ENCODE results near the gene DNMT3L.

Gene DNMT3L

DNA sequence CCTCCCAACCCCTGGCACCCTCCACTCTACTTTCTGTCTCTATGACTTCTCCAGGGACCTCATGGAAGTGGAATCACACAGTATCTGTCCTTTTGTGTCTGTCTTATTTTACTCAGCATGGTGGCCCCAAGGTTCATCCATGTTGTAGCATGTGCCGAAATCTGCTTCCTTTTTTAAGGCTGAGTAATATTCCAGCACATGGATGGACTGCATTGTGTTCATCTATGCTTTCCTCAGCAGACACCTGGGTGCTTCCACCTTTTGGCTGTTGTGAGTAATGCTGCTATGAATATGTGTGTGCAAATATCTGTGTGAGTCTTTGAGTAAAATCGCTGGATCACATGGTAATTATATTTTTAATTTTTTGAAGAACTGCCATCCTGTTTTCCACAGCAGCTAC, 36.6 kb upstream of the DNMT3L start:
- no peak for DNase-seq (ENCODE audit: low spot score)
- TF ChIP-seq, protein P1, sequence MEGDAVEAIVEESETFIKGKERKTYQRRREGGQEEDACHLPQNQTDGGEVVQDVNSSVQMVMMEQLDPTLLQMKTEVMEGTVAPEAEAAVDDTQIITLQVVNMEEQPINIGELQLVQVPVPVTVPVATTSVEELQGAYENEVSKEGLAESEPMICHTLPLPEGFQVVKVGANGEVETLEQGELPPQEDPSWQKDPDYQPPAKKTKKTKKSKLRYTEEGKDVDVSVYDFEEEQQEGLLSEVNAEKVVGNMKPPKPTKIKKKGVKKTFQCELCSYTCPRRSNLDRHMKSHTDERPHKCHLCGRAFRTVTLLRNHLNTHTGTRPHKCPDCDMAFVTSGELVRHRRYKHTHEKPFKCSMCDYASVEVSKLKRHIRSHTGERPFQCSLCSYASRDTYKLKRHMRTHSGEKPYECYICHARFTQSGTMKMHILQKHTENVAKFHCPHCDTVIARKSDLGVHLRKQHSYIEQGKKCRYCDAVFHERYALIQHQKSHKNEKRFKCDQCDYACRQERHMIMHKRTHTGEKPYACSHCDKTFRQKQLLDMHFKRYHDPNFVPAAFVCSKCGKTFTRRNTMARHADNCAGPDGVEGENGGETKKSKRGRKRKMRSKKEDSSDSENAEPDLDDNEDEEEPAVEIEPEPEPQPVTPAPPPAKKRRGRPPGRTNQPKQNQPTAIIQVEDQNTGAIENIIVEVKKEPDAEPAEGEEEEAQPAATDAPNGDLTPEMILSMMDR (IDR thresholded peaks at IDR 0.05; ENCODE audit: extremely low read depth, missing control alignments): no peak

DNA sequence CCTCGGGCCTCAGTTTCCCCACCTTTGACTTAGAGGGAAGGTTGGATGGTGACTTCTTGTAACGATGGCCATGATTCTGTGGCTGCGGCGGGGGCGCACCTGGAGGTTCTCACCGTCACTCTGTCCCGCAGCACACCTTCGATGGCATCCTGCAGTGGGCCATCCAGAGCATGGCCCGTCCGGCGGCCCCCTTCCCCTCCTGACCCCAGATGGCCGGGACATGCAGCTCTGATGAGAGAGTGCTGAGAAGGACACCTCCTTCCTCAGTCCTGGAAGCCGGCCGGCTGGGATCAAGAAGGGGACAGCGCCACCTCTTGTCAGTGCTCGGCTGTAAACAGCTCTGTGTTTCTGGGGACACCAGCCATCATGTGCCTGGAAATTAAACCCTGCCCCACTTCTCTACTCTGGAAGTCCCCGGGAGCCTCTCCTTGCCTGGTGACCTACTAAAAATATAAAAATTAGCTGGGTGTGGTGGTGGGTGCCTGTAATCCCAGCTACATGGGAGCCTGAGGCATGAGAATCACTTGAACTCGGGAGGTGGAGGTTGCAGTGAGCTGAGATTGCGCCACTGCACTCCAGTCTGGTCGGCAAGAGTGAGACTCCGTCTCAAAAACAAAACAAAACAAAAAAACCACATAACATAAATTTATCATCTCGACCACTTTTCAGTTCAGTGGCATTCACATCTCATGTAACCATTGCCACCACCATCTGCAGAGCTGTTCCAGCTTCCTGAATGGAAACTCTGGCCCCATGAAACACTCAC, 36.0 kb upstream of the DNMT3L start:
- peak; percentile 95 for DNase-seq (ENCODE audit: low spot score)
- TF ChIP-seq, protein P1 (IDR thresholded peaks at IDR 0.05; ENCODE audit: extremely low read depth, missing control alignments): peak; percentile 72

DNA sequence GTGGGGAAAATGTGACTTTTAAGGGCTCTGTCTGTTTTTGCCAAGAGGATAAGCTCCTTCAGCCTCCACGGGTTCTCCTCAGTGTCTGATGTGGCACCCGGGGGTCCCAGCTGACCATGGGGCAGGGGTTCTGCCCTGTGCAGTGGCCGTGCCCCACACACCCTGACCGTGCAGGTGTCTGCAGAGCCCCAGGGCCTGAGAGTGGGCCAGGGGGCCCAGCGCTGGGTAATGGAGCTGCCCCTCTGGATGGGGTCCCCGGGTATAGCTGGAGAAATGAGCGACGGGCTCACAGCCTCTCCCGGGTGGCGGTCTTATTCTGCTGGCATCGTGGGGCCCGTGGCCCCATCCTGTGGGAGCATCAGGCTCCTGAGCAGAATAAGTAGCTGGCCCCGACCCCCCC, 35.2 kb upstream of the DNMT3L start:
- DNase-seq (ENCODE audit: low spot score): no peak

GRCh38 chr21:44296103-44296519, 34.4 kb upstream of the DNMT3L start:
- TF ChIP-seq, protein P1 (IDR thresholded peaks at IDR 0.05; ENCODE audit: extremely low read depth, missing control alignments): no peak
- no peak for DNase-seq (ENCODE audit: low spot score)

More for the DNA sequence above, 35.2 kb upstream of the DNMT3L start:
- TF ChIP-seq, protein P1 (IDR thresholded peaks at IDR 0.05; ENCODE audit: extremely low read depth, missing control alignments): no peak

- peak; percentile 76 for DNase-seq (ENCODE audit: low spot score)
- TF ChIP-seq, protein P1 (IDR thresholded peaks at IDR 0.05; ENCODE audit: extremely low read depth, missing control alignments): no peak
Observed at GRCh38 chr21:44295646-44296045, 33.9 kb upstream of the DNMT3L start.

DNA sequence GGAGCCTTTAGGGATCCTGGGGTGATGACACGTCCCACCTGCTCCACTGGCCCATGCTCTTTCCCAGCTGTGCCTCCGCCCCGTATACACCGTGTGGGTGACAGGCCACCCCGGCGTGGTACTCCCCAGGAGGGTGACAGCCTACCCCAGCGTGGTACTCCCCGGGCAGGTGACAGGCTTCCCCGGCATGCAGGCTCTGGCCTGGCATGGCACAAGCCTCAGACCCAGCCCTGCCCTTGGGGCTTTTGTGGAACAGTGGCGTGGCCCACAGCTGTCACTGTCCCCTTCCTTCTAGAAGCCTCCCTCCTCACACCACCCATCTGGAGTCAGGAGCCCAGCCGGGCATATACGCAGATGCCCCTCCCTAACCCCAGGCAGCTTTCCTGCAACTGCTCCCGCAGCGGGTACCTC, 33.5 kb upstream of the DNMT3L start:
- TF ChIP-seq, protein P1 (IDR thresholded peaks at IDR 0.05; ENCODE audit: extremely low read depth, missing control alignments): no peak
- no peak for DNase-seq (ENCODE audit: low spot score)

- DNase-seq (ENCODE audit: low spot score): no peak
- TF ChIP-seq, protein P1 (IDR thresholded peaks at IDR 0.05; ENCODE audit: extremely low read depth, missing control alignments): no peak
Observed at GRCh38 chr21:44294391-44295162, 32.9 kb upstream of the DNMT3L start.
